ENCODE results near the gene BIVM. TPM values are rescaled to one million over a fixed set of nuclear protein-coding genes. Genes with fewer than 3 reads are reported as not detected.
A peak's percentile ranks its signal among the peaks of the same experiment; 100 is the strongest.

BIVM gene
- total and polyA plus RNA-seq, 7 experiments from 2014 or later: 2.6 to 31.2 (median 4.3) TPM

GRCh38 chr13:102875256-102875655 is 76.3 kb downstream of the BIVM start:
- Mint-ChIP-seq H3K27me3 (no peaks in the 10 kb centered on the region), H3K9me3 (no peaks in the 10 kb centered on the region), H3K27ac (peak overlapping the region in 1 of 9 donors; percentile 2), H3K4me3 (no peak overlapping the region), H3K4me1 (peaks cover 10 to 12% (median 11%) of the 10 kb centered on the region in 7 donors), H3K36me3 (peaks cover 14 to 46% (median 20%) of the 10 kb centered on the region in 5 donors)
- intact Hi-C loops (cut with micrococcal nuclease): no loop called here
- H3K9me3 ChIP-seq (ENCODE audit: control insufficient read depth in 2 of 3, low read length in 3 of 3): no peaks in the 10 kb centered on the region
- ChIA-PET POLR2A (interaction anchor here (0.8 to 0.9 kb wide), 2 partner anchors 10 to 11 kb away, joined by 3 to 4 read pairs; no protein-coding TSS in a partner anchor), CTCF (no interaction called here)
- ATAC-seq (no peak), DNase-seq (no peak)
- H3K27ac ChIP-seq (ENCODE audit: low read depth, low read length): no peak overlapping the region
- H3K4me3 ChIP-seq (ENCODE audit: low read length): no peak overlapping the region
- no peaks in the 10 kb centered on the region for H3K27me3 ChIP-seq (ENCODE audit: control insufficient read depth in 2 of 2, insufficient read depth in 2 of 2, low read length in 2 of 2)
- no peaks in the 10 kb centered on the region for H3K4me1 ChIP-seq (ENCODE audit: control insufficient read depth in 2 of 2, insufficient read depth in 2 of 2, low read length in 2 of 2)
- peaks cover 10 to 51% (median 23%) of the 10 kb centered on the region in 3 experiments for H3K36me3 ChIP-seq (ENCODE audit: control insufficient read depth in 2 of 3, insufficient read depth in 3 of 3, low read length in 3 of 3)

DNA sequence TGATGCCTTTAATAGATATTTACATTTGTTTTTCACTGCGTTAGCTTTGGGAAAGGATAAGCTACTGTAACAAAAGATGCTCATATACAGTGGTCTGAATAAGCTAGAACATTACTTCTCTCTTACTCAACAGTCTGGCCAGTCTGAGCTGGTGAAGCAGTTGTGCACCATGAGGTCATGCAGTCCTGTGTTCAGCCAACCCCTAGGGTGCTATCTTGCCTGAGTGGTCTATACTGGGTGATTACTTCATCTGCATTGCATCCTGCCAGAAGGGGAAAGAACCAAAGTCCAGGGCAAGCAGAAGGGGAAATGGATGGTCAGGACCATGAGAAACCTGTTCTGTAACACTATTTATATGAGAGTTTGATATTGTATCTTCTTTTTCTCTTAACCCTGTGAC is 78.4 kb downstream of the BIVM start:
- DNase-seq (no peak), ATAC-seq (no peak)
- Histone ChIP-seq H3K27ac (ENCODE audit: low read depth, low read length) (no peak overlapping the region), H3K9me3 (ENCODE audit: control insufficient read depth in 2 of 3, low read length in 3 of 3) (no peaks in the 10 kb centered on the region), H3K27me3 (ENCODE audit: control insufficient read depth in 2 of 2, insufficient read depth in 2 of 2, low read length in 2 of 2) (no peaks in the 10 kb centered on the region), H3K36me3 (ENCODE audit: control insufficient read depth in 2 of 3, insufficient read depth in 3 of 3, low read length in 3 of 3) (peaks cover 7 to 40% (median 18%) of the 10 kb centered on the region in 3 experiments), H3K4me3 (ENCODE audit: low read length) (no peak overlapping the region), H3K4me1 (ENCODE audit: control insufficient read depth in 2 of 2, insufficient read depth in 2 of 2, low read length in 2 of 2) (no peaks in the 10 kb centered on the region)
- Mint-ChIP-seq H3K4me3 (no peak overlapping the region), H3K36me3 (peaks cover 14 to 41% (median 22%) of the 10 kb centered on the region in 5 donors), H3K9me3 (no peaks in the 10 kb centered on the region), H3K4me1 (peaks cover 0 to 9% (median 3%) of the 10 kb centered on the region in 7 donors), H3K27me3 (no peaks in the 10 kb centered on the region), H3K27ac (peak overlapping the region in 1 of 9 donors; percentile 26)
- POLR2A ChIA-PET: interaction anchor here (0.7 kb wide), 1 partner anchor 310 kb away, joined by 3 read pairs; no protein-coding TSS in a partner anchor
- CTCF ChIA-PET: no interaction called here
- intact Hi-C loops (cut with micrococcal nuclease): no loop called here

GRCh38 chr13:102878481-102878880 is 79.6 kb downstream of the BIVM start:
- Histone ChIP-seq H3K27ac (ENCODE audit: low read depth, low read length) (no peak overlapping the region), H3K27me3 (ENCODE audit: control insufficient read depth in 2 of 2, insufficient read depth in 2 of 2, low read length in 2 of 2) (no peaks in the 10 kb centered on the region), H3K9me3 (ENCODE audit: control insufficient read depth in 2 of 3, low read length in 3 of 3) (no peaks in the 10 kb centered on the region), H3K4me3 (ENCODE audit: low read length) (no peak overlapping the region), H3K4me1 (ENCODE audit: control insufficient read depth in 2 of 2, insufficient read depth in 2 of 2, low read length in 2 of 2) (no peaks in the 10 kb centered on the region), H3K36me3 (ENCODE audit: control insufficient read depth in 2 of 3, insufficient read depth in 3 of 3, low read length in 3 of 3) (peaks cover 0 to 30% (median 9%) of the 10 kb centered on the region in 3 experiments)
- no peak for ATAC-seq
- H3K36me3 Mint-ChIP-seq: peaks cover 15 to 40% (median 22%) of the 10 kb centered on the region in 5 donors
- ChIA-PET CTCF (no interaction called here), POLR2A (interaction anchor here (0.5 kb wide), 1 partner anchor 32 kb away, joined by 3 read pairs; no protein-coding TSS in a partner anchor)
- intact Hi-C loops (cut with micrococcal nuclease): no loop called here
- peaks cover 0 to 9% (median 0%) of the 10 kb centered on the region in 7 donors for H3K4me1 Mint-ChIP-seq
- H3K4me3 Mint-ChIP-seq: no peak overlapping the region
- peak overlapping the region in 1 of 9 donors; percentile 12 for H3K27ac Mint-ChIP-seq
- DNase-seq: no peak
- H3K27me3 Mint-ChIP-seq: no peaks in the 10 kb centered on the region
- no peaks in the 10 kb centered on the region for H3K9me3 Mint-ChIP-seq

DNA sequence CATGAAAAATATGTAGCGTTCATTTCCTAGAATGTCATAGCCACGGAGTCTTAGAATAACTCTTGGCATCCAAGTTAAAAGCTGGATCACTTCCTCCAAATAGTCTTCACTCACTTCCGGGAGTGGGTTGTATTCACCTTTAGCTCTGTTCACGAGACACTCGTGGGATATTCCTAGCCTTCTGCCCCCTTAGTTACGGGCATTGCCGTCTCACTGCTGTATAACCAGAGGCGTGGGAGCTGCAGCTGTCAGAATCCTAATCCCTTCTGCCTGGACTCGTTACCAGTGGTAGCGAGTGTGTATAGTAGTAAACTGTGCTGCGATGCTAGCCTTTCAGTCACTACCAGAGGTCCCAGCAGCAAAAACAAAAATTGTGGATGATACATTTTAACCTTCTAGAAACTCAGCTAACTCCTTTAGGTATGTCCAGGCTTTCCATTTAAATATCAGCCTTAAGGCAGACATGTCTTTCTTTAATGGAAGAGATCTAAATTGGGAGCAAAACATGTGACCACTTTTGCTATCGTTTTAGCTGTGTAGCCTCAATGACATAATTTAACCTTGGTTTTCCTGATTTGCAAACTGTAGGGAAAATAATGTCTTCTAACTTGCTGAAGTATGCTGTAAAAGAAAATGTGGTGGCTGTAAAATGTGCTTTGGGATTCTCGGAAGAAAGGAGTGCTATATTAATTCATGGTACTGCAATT is 81.0 kb downstream of the BIVM start:
- Histone ChIP-seq H3K4me1 (ENCODE audit: control insufficient read depth in 2 of 2, insufficient read depth in 2 of 2, low read length in 2 of 2) (no peaks in the 10 kb centered on the region), H3K4me3 (ENCODE audit: low read length) (no peak overlapping the region), H3K36me3 (ENCODE audit: control insufficient read depth in 2 of 3, insufficient read depth in 3 of 3, low read length in 3 of 3) (peaks cover 0 to 22% (median 6%) of the 10 kb centered on the region in 3 experiments), H3K27ac (ENCODE audit: low read depth, low read length) (no peak overlapping the region), H3K27me3 (ENCODE audit: control insufficient read depth in 2 of 2, insufficient read depth in 2 of 2, low read length in 2 of 2) (no peaks in the 10 kb centered on the region), H3K9me3 (ENCODE audit: control insufficient read depth in 2 of 3, low read length in 3 of 3) (no peaks in the 10 kb centered on the region)
- Mint-ChIP-seq H3K4me3 (no peak overlapping the region), H3K36me3 (peaks cover 12 to 33% (median 22%) of the 10 kb centered on the region in 5 donors), H3K4me1 (peaks cover 0 to 9% (median 0%) of the 10 kb centered on the region in 7 donors), H3K27ac (no peak overlapping the region), H3K27me3 (no peaks in the 10 kb centered on the region), H3K9me3 (no peaks in the 10 kb centered on the region)
- DNase-seq: no peak
- POLR2A ChIA-PET: no interaction called here
- intact Hi-C loops (cut with micrococcal nuclease): no loop called here
- CTCF ChIA-PET: interaction anchor here (0.7 kb wide), 1 partner anchor 9 kb away, joined by 5 read pairs; no protein-coding TSS in a partner anchor
- ATAC-seq: no peak

DNA sequence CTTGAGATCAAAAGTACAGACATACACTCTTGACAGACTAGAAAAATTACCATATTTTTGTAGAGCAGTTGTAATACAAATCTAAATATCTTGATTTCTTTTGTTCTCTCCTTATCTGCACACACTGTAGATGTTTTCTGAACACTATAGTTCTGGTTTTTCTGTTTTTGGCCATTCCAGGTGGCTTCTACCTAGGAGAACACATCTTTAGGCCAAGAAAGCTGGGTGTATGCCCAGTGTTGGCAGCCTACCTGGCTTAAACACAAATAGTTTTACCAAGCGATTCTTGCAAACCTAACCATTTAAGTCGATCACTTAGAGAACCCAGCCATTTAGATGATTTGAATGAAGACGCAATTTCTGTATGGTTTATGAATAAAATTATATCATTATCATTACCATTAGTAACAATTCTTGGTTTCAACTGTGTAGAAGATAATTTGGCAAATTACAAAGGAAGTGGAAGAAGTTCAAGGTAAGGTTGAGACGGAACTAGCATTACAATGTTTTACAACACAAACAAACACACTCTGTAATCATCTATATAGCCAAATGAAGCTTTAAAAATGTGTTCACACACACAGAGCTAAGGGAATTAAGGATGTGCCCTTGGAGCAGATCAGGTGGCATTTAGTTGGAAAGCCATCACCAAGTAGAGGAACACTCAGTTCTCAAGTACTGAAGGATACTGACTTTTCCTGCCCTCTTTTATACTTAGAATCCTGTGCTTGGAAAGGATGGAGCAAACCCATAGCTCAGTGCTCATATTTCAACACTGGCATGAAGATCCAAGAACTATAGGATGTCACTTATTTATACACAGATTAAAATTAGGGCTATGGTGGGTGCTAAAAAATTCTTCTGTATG is 83.1 kb downstream of the BIVM start:
- POLR2A ChIA-PET: no interaction called here
- ATAC-seq (no peak), DNase-seq (no peak)
- no peaks in the 10 kb centered on the region for H3K9me3 ChIP-seq (ENCODE audit: control insufficient read depth in 2 of 3, low read length in 3 of 3)
- Mint-ChIP-seq H3K27ac (no peak overlapping the region), H3K27me3 (no peaks in the 10 kb centered on the region), H3K4me3 (no peak overlapping the region), H3K9me3 (no peaks in the 10 kb centered on the region), H3K36me3 (peaks cover 4 to 20% (median 11%) of the 10 kb centered on the region in 5 donors), H3K4me1 (peaks cover 0 to 8% (median 0%) of the 10 kb centered on the region in 7 donors)
- H3K4me3 ChIP-seq (ENCODE audit: low read length): no peak overlapping the region
- H3K27me3 ChIP-seq (ENCODE audit: control insufficient read depth in 2 of 2, insufficient read depth in 2 of 2, low read length in 2 of 2): no peaks in the 10 kb centered on the region
- peaks cover 0 to 2% (median 0%) of the 10 kb centered on the region in 3 experiments for H3K36me3 ChIP-seq (ENCODE audit: control insufficient read depth in 2 of 3, insufficient read depth in 3 of 3, low read length in 3 of 3)
- no peaks in the 10 kb centered on the region for H3K4me1 ChIP-seq (ENCODE audit: control insufficient read depth in 2 of 2, insufficient read depth in 2 of 2, low read length in 2 of 2)
- H3K27ac ChIP-seq (ENCODE audit: low read depth, low read length): no peak overlapping the region
- CTCF ChIA-PET: interaction anchor here (0.6 kb wide), 1 partner anchor 13 kb away, joined by 4 read pairs; no protein-coding TSS in a partner anchor
- intact Hi-C loops (cut with micrococcal nuclease): no loop called here

Data from naive thymus-derived CD4-positive, alpha-beta T cell (primary cell).